WTC11 (cell line): ENCODE measurements around the gene SLC13A4.

Experiments
- CTCF ChIP-seq: fragments of 200-600 bp; IDR thresholded peaks from 2 replicates; pipeline ENCODE4 v1.8.0; 2022; ENCODE audit warnings: antibody characterized with exemption
- FOXJ3 ChIP-seq: sonication (generic); formaldehyde crosslinking; IDR thresholded peaks from 2 replicates; pipeline ENCODE4 v1.9.0; 2021; ENCODE audit warnings: missing genetic modification reagents, mild to moderate bottlenecking, borderline replicate concordance
- FOXK1 ChIP-seq: sonication (generic); formaldehyde crosslinking; IDR thresholded peaks from 2 replicates; pipeline ENCODE4 v1.8.0; 2022; ENCODE audit warnings: mild to moderate bottlenecking, moderate library complexity, missing genetic modification reagents
- JAZF1 ChIP-seq: fragments of 250-450 bp; sonication (Bioruptor Pico); IDR thresholded peaks from 2 replicates; pipeline ENCODE4 v1.9.0; 2021; ENCODE audit warnings: moderate library complexity, mild to moderate bottlenecking, inconsistent platforms
- NR1H2 ChIP-seq: sonication (generic); formaldehyde crosslinking; IDR thresholded peaks from 2 replicates; pipeline ENCODE4 v1.9.0; 2021; ENCODE audit warnings: mild to moderate bottlenecking, moderate library complexity, missing genetic modification reagents
- TF ChIP-seq, protein P1 (sequence below): sonication (generic); formaldehyde crosslinking; IDR thresholded peaks from 2 replicates; pipeline ENCODE4 v1.8.0; 2022; ENCODE audit warnings: mild to moderate bottlenecking, missing genetic modification reagents
- TF ChIP-seq, protein P2 (sequence below): sonication (generic); formaldehyde crosslinking; IDR thresholded peaks from 2 replicates; pipeline ENCODE4 v1.8.0; 2023; ENCODE audit warnings: mild to moderate bottlenecking, missing genetic modification reagents
- TF ChIP-seq, protein P3 (sequence below): sonication (generic); formaldehyde crosslinking; IDR thresholded peaks from 2 replicates; pipeline ENCODE4 v1.8.1; 2022; ENCODE audit warnings: low read depth, missing genetic modification reagents, borderline replicate concordance

GRCh38 chr7:135747366-135747765 lies 19.4 kb upstream of the SLC13A4 start:
- TF ChIP-seq, protein P1, sequence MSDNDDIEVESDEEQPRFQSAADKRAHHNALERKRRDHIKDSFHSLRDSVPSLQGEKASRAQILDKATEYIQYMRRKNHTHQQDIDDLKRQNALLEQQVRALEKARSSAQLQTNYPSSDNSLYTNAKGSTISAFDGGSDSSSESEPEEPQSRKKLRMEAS: no peak
- TF ChIP-seq CTCF (no peak), FOXJ3 (CRISPR knock-in tag) (no peak), JAZF1 (CRISPR knock-in tag) (no peak), NR1H2 (no peak), FOXK1 (no peak)
- TF ChIP-seq, protein P2, sequence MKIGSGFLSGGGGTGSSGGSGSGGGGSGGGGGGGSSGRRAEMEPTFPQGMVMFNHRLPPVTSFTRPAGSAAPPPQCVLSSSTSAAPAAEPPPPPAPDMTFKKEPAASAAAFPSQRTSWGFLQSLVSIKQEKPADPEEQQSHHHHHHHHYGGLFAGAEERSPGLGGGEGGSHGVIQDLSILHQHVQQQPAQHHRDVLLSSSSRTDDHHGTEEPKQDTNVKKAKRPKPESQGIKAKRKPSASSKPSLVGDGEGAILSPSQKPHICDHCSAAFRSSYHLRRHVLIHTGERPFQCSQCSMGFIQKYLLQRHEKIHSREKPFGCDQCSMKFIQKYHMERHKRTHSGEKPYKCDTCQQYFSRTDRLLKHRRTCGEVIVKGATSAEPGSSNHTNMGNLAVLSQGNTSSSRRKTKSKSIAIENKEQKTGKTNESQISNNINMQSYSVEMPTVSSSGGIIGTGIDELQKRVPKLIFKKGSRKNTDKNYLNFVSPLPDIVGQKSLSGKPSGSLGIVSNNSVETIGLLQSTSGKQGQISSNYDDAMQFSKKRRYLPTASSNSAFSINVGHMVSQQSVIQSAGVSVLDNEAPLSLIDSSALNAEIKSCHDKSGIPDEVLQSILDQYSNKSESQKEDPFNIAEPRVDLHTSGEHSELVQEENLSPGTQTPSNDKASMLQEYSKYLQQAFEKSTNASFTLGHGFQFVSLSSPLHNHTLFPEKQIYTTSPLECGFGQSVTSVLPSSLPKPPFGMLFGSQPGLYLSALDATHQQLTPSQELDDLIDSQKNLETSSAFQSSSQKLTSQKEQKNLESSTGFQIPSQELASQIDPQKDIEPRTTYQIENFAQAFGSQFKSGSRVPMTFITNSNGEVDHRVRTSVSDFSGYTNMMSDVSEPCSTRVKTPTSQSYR: no peak
- TF ChIP-seq, protein P3, sequence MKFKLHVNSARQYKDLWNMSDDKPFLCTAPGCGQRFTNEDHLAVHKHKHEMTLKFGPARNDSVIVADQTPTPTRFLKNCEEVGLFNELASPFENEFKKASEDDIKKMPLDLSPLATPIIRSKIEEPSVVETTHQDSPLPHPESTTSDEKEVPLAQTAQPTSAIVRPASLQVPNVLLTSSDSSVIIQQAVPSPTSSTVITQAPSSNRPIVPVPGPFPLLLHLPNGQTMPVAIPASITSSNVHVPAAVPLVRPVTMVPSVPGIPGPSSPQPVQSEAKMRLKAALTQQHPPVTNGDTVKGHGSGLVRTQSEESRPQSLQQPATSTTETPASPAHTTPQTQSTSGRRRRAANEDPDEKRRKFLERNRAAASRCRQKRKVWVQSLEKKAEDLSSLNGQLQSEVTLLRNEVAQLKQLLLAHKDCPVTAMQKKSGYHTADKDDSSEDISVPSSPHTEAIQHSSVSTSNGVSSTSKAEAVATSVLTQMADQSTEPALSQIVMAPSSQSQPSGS (CRISPR knock-in tag): no peak
